Activated T-helper 2 cell treated with anti-CD3 and anti-CD28 coated beads, Interferon-gamma antibody, Interleukin-2, Interleukin-4, amounts not matched to agents 10 μg/mL and 5 μg/mL and 100 μg/mL, durations not matched to agents 14 hours and 24 hours and 36 hours (primary cell): ENCODE results near the gene STARD3. TPM values are rescaled to one million over a fixed set of nuclear protein-coding genes. Genes with fewer than 3 reads are reported as not detected.
A peak's percentile ranks its signal among the peaks of the same experiment; 100 is the strongest.

Source experiments
- DNase-seq: peaks from one replicate; pipeline ENCODE4 v3.0.0; 2021; ENCODE audit warnings: low spot score
- H3K27ac Mint-ChIP-seq: one replicate; pipeline ENCODE4 v1.8.0; 2021; ENCODE audit warnings: mixed read lengths
- H3K27me3 Mint-ChIP-seq: one replicate; pipeline ENCODE4 v1.8.0; 2021; ENCODE audit warnings: low read depth, mixed read lengths
- H3K36me3 Mint-ChIP-seq: one replicate; pipeline ENCODE4 v1.8.0; 2021; ENCODE audit warnings: low read depth, mixed read lengths
- H3K4me1 Mint-ChIP-seq: one replicate; pipeline ENCODE4 v1.8.0; 2021; ENCODE audit warnings: low read depth, mixed read lengths
- H3K4me3 Mint-ChIP-seq: one replicate; pipeline ENCODE4 v1.8.0; 2021; ENCODE audit warnings: low read depth, mild to moderate bottlenecking, moderate library complexity, mixed read lengths
- H3K9me3 Mint-ChIP-seq: one replicate; pipeline ENCODE4 v1.8.0; 2021; ENCODE audit warnings: mixed read lengths
- intact Hi-C: fragments of 100-400 bp; cut with micrococcal nuclease; formaldehyde crosslinking; loops from one replicate; pipeline ENCODE4 v1.15.1; 2023
- total RNA-seq: library from RNA; stranded (reverse); gene quantifications from 2 replicates; pipeline ENCODE4 v1.2.3, GENCODE V29; 2022

STARD3 gene
- total RNA-seq, 1 donor from 2014 or later = 54.4 TPM

GRCh38 chr17:39652587-39653315 is 15.8 kb downstream of the STARD3 start:
- no peak overlapping the region for H3K27ac Mint-ChIP-seq
- no peak overlapping the region for H3K4me3 Mint-ChIP-seq
- no peaks in the 10 kb centered on the region for H3K9me3 Mint-ChIP-seq
- intact Hi-C loops = no loop called here
- peaks cover 8% of the 10 kb centered on the region for H3K4me1 Mint-ChIP-seq
- DNase-seq = no peak
- H3K36me3 Mint-ChIP-seq = peaks cover 14% of the 10 kb centered on the region
- no peaks in the 10 kb centered on the region for H3K27me3 Mint-ChIP-seq

- peaks cover 19% of the 10 kb centered on the region for H3K36me3 Mint-ChIP-seq
- no peak for DNase-seq
- peaks cover 8% of the 10 kb centered on the region for H3K4me1 Mint-ChIP-seq
- no peaks in the 10 kb centered on the region for H3K27me3 Mint-ChIP-seq
- intact Hi-C loops = no loop called here
- no peak overlapping the region for H3K4me3 Mint-ChIP-seq
- no peak overlapping the region for H3K27ac Mint-ChIP-seq
- no peaks in the 10 kb centered on the region for H3K9me3 Mint-ChIP-seq
These were observed 16.3 kb downstream of the STARD3 start for GRCh38 chr17:39653316-39653661.

GRCh38 chr17:39653662-39654331 is 16.9 kb downstream of the STARD3 start:
- Mint-ChIP-seq H3K4me1 (peaks cover 8% of the 10 kb centered on the region), H3K4me3 (no peak overlapping the region), H3K27me3 (no peaks in the 10 kb centered on the region)

GRCh38 chr17:39655105-39655504 is 18.2 kb downstream of the STARD3 start:
- H3K4me1 Mint-ChIP-seq = peaks cover 6% of the 10 kb centered on the region
- no peak overlapping the region for H3K27ac Mint-ChIP-seq
- no peak for DNase-seq
- intact Hi-C loops = no loop called here
- H3K27me3 Mint-ChIP-seq = no peaks in the 10 kb centered on the region
- no peak overlapping the region for H3K4me3 Mint-ChIP-seq
- peaks cover 20% of the 10 kb centered on the region for H3K36me3 Mint-ChIP-seq
- no peaks in the 10 kb centered on the region for H3K9me3 Mint-ChIP-seq

More at GRCh38 chr17:39653662-39654331, 16.9 kb downstream of the STARD3 start:
- intact Hi-C loops = no loop called here
- no peaks in the 10 kb centered on the region for H3K9me3 Mint-ChIP-seq
- H3K36me3 Mint-ChIP-seq = peaks cover 20% of the 10 kb centered on the region
- DNase-seq = peak; percentile 62
- H3K27ac Mint-ChIP-seq = no peak overlapping the region

GRCh38 chr17:39658346-39658745 is 21.4 kb downstream of the STARD3 start:
- Mint-ChIP-seq H3K4me1 (peaks cover 4% of the 10 kb centered on the region), H3K9me3 (no peaks in the 10 kb centered on the region), H3K4me3 (no peak overlapping the region), H3K27me3 (no peaks in the 10 kb centered on the region), H3K36me3 (peaks cover 32% of the 10 kb centered on the region), H3K27ac (no peak overlapping the region)
- intact Hi-C loops = no loop called here
- no peak for DNase-seq

GRCh38 chr17:39658760-39659159 is 21.8 kb downstream of the STARD3 start:
- peaks cover 32% of the 10 kb centered on the region for H3K36me3 Mint-ChIP-seq
- H3K4me1 Mint-ChIP-seq = peaks cover 2% of the 10 kb centered on the region
- no peaks in the 10 kb centered on the region for H3K9me3 Mint-ChIP-seq
- H3K27me3 Mint-ChIP-seq = no peaks in the 10 kb centered on the region
- H3K27ac Mint-ChIP-seq = no peak overlapping the region
- intact Hi-C loops = no loop called here
- H3K4me3 Mint-ChIP-seq = no peak overlapping the region
- no peak for DNase-seq

- H3K36me3 Mint-ChIP-seq = peaks cover 32% of the 10 kb centered on the region
- no peak overlapping the region for H3K4me3 Mint-ChIP-seq
- intact Hi-C loops = no loop called here
- no peaks in the 10 kb centered on the region for H3K27me3 Mint-ChIP-seq
- DNase-seq = no peak
- H3K27ac Mint-ChIP-seq = no peak overlapping the region
- no peaks in the 10 kb centered on the region for H3K4me1 Mint-ChIP-seq
- H3K9me3 Mint-ChIP-seq = no peaks in the 10 kb centered on the region
These were observed 22.5 kb downstream of the STARD3 start for GRCh38 chr17:39659279-39660010.

- Mint-ChIP-seq H3K9me3 (no peaks in the 10 kb centered on the region), H3K4me3 (no peak overlapping the region), H3K27ac (no peak overlapping the region), H3K36me3 (peaks cover 27% of the 10 kb centered on the region), H3K27me3 (no peaks in the 10 kb centered on the region), H3K4me1 (no peaks in the 10 kb centered on the region)
- DNase-seq = no peak
- intact Hi-C loops = no loop called here
These were observed 23.0 kb downstream of the STARD3 start for GRCh38 chr17:39660011-39660360.

- Mint-ChIP-seq H3K9me3 (no peaks in the 10 kb centered on the region), H3K4me1 (no peaks in the 10 kb centered on the region), H3K36me3 (peaks cover 20% of the 10 kb centered on the region), H3K4me3 (no peak overlapping the region), H3K27me3 (no peaks in the 10 kb centered on the region), H3K27ac (no peak overlapping the region)
- no peak for DNase-seq
- intact Hi-C loops = no loop called here
These were observed 23.7 kb downstream of the STARD3 start for GRCh38 chr17:39660397-39661385.

- H3K9me3 Mint-ChIP-seq = no peaks in the 10 kb centered on the region
- H3K4me3 Mint-ChIP-seq = no peak overlapping the region
- DNase-seq = no peak
- intact Hi-C loops = no loop called here
- peaks cover 8% of the 10 kb centered on the region for H3K27me3 Mint-ChIP-seq
- H3K36me3 Mint-ChIP-seq = peaks cover 19% of the 10 kb centered on the region
- no peaks in the 10 kb centered on the region for H3K4me1 Mint-ChIP-seq
- no peak overlapping the region for H3K27ac Mint-ChIP-seq
These were observed 25.0 kb downstream of the STARD3 start for GRCh38 chr17:39661744-39662541.

- H3K9me3 Mint-ChIP-seq = no peaks in the 10 kb centered on the region
- H3K36me3 Mint-ChIP-seq = peaks cover 18% of the 10 kb centered on the region
- H3K27ac Mint-ChIP-seq = no peak overlapping the region
- no peak for DNase-seq
- H3K4me3 Mint-ChIP-seq = no peak overlapping the region
- intact Hi-C loops = no loop called here
- H3K27me3 Mint-ChIP-seq = peaks cover 9% of the 10 kb centered on the region
- no peaks in the 10 kb centered on the region for H3K4me1 Mint-ChIP-seq
These were observed 25.8 kb downstream of the STARD3 start for GRCh38 chr17:39662551-39663339.
